Activated CD4-positive, alpha-beta T cell treated with anti-CD3 and anti-CD28 coated beads for 1 hour (primary cell): Measurements from ENCODE around the gene TMEM120A.
"Not testable (repeated sequence)": the region's sequence is repeated elsewhere in the genome, so short reads cannot be mapped to it uniquely, and the experiment has no call there.

Source experiments
- DNase-seq: peaks from one replicate; pipeline ENCODE4 v3.0.0-alpha.2; 2020

TMEM120A gene

GRCh38 chr7:75994388-75995051 lies at the start of gene TMEM120A:
Gene TMEM120A, minus strand, starts transcription at chr7:75994595. Its CDS starts 25 bp downstream, at chr7:75994570.
- DNase-seq: peak; percentile 88

DNA sequence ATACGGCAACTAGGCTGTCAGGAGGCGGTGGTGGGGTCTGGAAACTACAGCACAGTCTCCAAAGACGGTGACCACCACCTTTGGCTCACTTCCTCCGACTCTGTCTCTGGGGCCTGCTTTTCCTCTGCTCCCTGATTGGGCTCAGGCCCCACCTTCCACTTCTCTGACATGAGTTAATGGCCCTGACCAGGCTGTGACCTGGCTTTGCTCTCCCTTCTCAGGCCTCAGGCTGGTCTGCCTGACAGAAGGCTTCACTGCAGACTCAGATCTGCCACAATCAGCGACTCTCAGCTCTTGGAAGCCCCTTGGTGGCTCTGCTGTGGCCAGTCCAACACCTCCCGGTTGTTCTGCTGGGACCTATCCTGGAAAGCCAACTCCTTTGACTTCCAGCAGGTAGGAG lies 45.7 kb upstream of the TMEM120A start:
- no peak for DNase-seq

GRCh38 chr7:76037310-76037709 lies 42.9 kb upstream of the TMEM120A start:
- DNase-seq: no peak

DNA sequence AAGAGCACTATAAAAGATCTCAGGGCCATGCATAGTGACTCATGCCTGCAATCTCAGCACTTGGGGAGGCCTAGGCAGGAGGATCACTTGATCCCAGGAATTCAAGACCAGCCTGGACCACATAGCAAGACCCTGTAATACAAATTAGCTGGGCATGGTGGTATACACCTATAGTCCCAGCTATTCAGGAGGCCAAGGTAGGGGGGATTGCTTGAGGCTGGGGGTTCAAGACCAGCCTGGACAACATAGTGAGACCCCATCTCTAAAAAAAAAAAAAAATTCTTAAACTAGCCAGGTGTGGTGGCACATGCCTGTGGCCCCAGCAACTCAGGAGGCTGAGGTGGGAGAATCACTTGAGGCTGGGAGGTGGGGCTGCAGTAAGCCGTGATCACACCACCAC lies 37.6 kb upstream of the TMEM120A start:
- no peak for DNase-seq

DNA sequence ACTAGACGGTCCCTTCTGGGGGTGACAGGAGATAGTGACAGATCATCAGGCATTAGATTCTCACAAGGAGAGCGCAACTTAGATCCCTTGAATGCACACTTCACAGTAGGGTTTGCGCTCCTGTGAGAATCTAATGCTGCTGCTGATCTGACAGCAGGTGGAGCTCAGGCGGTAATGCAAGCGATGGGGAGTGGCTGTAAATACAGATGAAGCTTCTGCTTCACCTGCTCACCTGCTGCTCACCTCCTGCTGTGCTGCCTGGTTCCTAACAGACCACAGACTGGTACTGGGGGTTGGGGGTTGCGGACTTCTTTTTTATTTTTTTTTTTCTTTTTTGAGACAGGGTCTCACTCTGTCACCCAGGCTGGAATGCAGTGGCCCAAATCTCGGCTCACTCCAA lies 35.3 kb upstream of the TMEM120A start:
- DNase-seq: not testable (repeated sequence)

GRCh38 chr7:76023002-76023401 lies 28.6 kb upstream of the TMEM120A start:
- no peak for DNase-seq

DNA sequence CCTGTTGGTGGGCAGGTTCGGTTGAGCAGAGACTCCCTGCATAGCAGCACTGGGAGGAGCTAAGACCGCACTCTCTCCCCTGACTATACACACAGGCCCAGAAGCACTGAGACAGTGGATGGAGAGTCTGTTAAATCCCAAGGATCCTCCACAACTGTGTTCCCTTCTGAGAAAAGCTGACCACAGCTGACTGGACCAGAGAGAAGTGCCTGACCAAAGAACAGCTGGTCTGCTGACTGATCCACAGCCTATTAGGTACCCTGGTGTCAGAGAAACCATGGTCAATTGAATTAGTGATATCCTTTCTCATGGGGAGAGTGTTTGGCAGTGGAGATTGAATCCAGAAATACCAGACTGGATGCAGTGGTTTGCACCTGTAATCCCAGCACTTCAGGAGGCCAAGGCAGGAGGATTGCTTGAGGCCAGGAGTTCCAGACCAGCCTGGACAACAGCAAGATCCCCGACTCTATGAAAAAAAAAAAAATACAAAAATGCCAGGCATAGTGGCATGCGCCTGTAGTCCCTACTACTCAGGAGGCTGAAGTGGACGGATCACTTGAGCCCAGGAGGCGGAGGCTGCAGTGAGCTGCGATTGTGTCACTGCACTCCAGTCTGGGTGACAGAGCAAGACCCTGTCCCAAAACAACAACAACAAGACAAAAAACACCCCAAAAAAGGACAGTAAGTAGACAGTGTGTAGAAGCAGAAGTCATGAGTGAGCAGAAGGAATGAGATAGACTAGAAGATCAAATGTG lies 27.8 kb upstream of the TMEM120A start:
- DNase-seq: no peak

DNA sequence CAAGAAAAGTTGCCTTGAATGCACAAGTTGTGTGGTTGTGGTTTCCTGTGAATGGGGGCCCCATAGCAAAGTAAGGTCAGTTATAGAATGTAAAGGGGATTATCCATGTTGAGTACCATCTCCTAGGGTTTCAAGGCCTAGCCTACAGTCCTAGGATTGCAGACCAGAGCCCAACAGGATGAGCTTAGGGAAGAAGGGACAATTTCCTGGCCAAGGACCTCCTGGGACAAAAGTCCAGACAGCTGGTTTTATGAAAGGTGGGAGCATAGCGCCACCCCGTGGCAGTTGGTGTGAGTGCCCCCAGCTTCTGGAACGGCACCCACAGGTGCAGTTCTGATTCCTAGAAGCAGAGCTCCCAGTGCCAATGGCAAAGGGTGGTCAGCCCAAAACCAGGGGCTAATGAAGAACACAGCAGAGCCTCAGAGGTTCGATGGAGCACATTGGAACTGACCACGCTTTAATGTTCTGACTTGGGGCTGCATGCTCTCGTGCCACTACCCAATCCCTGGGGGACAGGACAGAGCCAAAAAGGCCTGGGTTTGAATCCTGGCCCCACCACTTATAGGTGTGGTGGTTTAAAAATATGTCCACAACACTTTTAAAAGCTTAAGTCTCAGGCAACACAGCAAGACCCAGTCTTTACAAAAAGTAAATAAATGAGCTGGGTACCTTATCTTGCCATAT lies 25.8 kb upstream of the TMEM120A start:
- peak; percentile 52 for DNase-seq

- not testable (repeated sequence) for DNase-seq
Observed at GRCh38 chr7:76018520-76018919, 24.1 kb upstream of the TMEM120A start.

- no peak for DNase-seq
Observed at GRCh38 chr7:76016191-76016947, 22.0 kb upstream of the TMEM120A start.

- no peak for DNase-seq
Observed at GRCh38 chr7:76011442-76011861, 17.1 kb upstream of the TMEM120A start.

DNA sequence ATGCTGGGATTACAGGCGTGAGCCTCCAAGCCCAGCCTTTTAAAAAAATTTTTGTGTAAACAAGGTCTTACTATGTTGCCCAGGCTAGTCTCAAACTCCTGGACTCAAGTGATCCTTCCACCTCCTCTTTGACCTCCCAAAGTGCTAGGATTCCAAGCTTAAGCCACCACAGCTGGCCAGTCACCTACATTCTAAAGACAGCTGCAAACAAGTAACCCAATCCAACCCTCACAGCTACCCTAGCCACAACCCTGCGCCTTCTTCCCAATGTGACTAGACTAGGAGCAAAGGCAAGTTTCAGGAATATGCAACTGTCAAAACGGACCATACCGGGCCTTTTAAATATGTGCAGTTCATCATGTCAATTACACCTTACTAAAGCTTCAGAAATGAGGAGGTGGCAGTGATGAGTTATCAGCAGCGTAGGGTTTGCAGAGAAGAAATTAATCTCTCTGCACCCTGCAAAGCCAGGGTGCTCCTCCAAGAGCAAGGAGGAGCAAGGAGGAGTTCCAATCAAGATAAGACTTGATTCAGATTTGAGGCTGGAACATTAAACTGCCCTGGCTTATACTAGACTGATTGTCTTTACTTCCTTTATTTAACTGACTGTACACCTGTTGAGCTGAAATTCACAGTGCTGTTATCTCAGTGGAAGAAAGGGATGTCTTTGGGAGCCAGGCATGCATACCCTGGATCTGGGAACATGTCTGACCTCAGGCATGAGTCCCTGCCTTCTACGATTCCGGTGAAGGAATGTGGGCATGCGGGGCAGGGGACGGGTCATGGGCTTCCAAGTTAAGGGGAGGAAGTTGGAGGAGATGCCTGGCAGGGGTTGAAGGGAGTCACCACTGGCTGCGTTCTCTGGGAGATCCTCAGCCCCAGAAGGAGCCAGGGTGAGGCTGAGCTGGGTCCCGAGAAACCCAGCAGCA lies 15.5 kb upstream of the TMEM120A start:
- no peak for DNase-seq

- DNase-seq: no peak
Observed at GRCh38 chr7:76008156-76008687, 13.8 kb upstream of the TMEM120A start.

DNA sequence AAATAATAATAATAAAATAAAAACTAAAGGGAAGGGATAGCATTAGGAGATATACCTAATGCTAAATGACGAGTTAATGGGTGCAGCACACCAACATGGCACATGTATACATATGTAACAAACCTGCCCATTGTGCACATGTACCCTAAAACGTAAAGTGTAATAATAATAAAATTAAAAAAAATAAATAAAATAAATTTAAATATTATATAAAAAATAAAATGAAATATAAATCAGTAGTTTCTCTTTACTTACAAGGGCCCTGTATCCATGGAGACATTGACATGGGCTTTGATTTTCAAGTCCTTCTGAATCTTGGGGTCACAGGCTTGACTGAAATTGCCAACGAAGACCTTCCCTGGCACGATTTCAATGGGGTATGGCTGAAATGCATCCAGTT lies 10.6 kb upstream of the TMEM120A start:
- DNase-seq: not testable (repeated sequence)

DNA sequence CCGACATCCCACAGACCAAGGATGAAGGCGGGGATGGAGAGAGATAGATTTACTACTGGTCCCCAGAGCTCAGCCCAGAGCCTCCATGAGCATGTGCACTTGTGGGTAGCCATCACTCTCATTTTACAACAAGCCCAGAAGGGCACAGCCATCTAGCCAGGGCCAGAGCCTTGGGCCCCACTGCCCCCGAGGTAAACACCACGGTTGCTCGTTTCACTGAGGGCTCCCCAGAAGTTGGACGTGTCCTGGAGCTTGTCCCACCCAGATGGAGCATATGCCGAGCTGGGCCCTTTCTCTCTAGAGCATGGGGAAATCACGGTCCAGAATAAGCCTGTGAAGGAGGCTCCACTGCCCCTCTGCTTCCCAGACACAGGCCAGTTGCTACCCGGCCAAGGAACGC lies 9.0 kb upstream of the TMEM120A start:
- no peak for DNase-seq

- no peak for DNase-seq
Observed at GRCh38 chr7:76002822-76003221, 8.4 kb upstream of the TMEM120A start.

- DNase-seq: no peak
Observed at GRCh38 chr7:76002139-76002538, 7.7 kb upstream of the TMEM120A start.

- DNase-seq: no peak
Observed at GRCh38 chr7:76000566-76000965, 6.2 kb upstream of the TMEM120A start.

- no peak for DNase-seq
Observed at GRCh38 chr7:75998038-75998437, 3.6 kb upstream of the TMEM120A start.

DNA sequence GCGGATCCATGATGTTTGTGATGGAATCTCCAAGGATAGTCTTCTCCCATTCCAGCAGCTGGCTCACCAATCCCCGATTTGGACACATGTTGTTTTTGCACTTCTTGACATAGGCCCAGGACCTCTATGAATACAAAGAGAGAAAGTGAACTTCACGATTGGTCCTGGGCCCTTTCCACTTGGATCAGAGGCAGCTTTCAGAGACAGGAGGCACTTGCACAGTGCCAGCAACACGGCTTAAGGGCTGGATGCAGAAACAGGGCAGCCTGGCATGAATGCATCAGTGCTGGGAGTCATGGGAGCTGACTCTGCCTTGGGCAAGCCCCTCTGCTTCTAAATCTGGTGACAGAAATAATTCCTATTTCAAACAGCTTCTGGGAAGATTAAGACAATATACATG lies 2.1 kb upstream of the TMEM120A start:
- no peak for DNase-seq

DNA sequence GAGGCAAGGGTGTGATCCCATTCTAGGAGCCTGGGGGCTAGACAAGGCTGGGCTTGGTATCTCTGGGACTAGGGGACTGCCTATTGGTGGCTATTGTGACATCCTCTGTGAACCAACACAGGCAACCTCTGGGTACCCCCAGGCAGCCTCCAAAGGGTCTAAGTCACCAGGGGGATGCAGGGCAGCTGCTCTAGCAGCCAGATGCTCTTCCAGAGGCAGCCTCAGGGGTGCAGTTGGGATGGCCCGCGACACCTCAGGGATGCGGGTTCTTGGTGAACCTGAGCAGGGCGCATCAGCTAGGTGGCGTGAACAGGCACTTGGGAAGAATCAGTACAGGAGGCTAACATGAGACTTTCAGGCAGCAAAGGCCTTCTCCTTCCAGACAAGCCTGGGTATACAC lies 1.6 kb upstream of the TMEM120A start:
- DNase-seq: no peak

DNA sequence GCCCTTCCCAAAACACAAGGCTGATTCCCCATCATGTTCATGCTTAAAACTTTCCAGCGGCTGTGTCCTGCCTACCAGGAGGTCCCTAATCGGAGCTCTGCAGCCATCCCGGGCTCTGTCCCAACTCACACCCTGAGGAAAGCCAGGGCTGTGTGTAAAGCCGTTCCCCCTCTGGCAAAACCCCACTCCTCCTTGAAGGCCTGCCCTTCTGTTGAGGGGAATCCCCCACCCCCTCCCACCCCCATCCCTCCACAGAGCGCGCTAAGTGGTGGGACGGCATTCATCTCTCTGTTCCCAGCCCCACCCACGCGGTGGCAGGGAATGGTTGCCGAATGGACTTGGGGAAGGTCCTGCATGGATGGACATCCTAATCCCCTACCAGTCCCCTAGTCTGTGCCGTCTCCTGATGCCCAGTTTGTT lies 667 bp upstream of the TMEM120A start:
- no peak for DNase-seq
